GM10847 (cell line): ENCODE results near the gene JAM3.

ENCODE experiments used
- POLR2A ChIP-seq: IDR thresholded peaks from 2 replicates; pipeline ENCODE4 v1.6.1; 2011; ENCODE audit not compliant: insufficient read length; ENCODE audit errors: extremely low read depth

The JAM3 gene

DNA sequence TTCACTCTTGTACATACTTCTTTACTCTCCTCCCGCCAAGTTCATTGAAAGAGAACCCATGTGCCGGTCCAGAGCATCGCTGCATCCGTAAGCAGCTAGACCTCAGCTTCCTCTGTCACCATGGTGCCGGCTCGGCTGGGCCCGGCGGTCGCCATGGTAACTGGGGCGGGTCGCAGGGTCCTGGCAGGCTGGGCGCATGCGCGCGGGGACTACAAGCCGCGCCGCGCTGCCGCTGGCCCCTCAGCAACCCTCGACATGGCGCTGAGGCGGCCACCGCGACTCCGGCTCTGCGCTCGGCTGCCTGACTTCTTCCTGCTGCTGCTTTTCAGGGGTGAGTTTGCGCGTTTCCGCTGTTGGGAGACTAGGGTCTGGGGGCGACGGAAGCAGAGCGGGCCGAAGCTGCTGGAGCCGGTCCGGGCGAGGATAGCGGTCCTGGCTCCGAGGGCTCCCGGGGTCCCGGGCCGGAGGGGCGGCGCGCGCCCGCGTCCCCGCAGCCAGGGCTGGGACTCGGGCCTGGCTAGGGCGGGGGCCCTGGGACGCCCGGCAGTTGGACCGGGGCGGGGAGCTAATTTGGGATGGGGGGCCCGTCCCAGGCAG is at the start of gene JAM3:
TSS of gene JAM3 (plus strand) at position 244 of the 597 bp plus-strand sequence. CDS start at position 256, 12 bp downstream.
- no peak for TF ChIP-seq POLR2A

DNA sequence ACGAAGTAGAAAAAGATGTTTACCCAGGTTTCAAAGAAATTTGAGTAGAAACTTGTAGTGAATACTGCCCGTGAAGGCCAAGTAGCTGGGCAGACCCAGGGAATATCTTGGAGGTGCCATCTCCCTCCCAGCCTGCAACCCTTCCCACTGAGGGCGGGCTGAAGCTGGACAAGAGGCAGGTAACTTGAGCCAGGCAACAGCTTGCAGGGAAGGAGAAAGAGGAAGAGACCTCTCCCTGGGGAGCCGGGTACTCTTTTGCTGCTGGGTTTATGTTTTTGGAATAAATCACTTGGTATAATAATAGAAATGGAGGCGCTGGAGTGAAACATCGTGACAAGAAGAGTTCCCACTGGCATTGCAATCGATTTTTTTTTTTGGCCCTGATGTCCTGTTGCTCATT is 49.4 kb upstream of the JAM3 start:
- TF ChIP-seq POLR2A: no peak

DNA sequence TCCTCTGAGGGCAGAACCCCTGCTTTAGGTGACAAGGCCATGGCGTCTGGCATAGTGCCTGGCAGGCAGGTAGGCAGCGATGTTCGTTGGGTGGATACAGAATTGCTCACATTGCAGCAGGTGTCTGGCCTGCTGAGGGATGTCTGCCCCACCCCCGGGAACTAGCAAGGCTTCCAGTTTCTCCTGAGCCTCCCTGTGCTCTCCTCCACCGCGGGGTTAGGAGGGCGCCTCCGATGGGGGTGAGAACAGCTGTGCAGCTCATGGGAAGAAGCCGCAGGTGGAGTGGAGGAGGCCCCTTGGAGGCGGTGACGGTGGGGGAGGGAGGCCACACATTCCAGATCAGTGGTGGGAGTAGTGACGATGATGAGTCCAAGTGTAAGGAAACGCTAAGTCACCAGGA is 48.3 kb upstream of the JAM3 start:
- TF ChIP-seq POLR2A: no peak

GRCh38 chr11:134021326-134021725 is 47.5 kb upstream of the JAM3 start:
- no peak for TF ChIP-seq POLR2A

DNA sequence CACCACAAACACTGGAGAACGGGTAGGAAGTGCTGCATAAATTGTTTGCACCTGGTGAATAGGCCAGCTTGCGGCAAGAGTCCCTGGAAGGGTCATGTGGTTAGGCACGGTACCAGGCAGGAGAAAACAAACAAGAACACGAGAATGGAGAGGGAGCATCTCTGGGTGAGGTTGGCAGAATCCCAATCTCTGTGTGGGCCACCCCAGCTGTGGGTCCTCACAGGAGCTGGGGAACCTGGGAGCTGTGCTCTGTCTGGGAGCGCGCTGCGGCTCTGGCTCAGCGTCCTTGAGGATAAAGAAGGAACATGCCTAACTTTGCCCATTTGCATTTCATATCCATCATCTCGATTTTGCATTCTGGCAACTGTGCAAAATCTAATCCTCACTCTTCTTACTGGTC is 46.1 kb upstream of the JAM3 start:
- no peak for TF ChIP-seq POLR2A

- no peak for TF ChIP-seq POLR2A
Measured at GRCh38 chr11:134024420-134025081, 44.3 kb upstream of the JAM3 start.

DNA sequence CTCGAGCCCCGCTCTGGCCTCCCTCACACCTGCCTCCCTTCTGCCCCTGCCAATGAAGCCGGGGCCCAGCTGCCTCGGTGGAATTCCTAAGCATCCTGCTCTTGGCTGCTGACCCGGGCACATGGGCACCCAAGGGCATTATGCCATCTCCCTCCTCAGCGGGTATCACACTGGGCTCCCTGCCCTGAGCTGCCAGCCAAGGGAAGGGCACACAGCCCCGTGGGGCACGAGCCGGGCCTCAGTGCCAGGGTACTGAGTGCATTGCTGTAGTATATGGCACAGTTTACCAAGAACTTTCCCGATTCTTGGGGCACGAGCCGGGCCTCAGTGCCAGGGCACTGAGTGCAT is 43.8 kb upstream of the JAM3 start:
- TF ChIP-seq POLR2A: no peak

GRCh38 chr11:134026655-134027343 is 42.1 kb upstream of the JAM3 start:
- no peak for TF ChIP-seq POLR2A

- no peak for TF ChIP-seq POLR2A
Measured at GRCh38 chr11:134027671-134028070, 41.2 kb upstream of the JAM3 start.

GRCh38 chr11:134028368-134028920 is 40.4 kb upstream of the JAM3 start:
- no peak for TF ChIP-seq POLR2A

- TF ChIP-seq POLR2A: no peak
Measured at GRCh38 chr11:134030853-134031252, 38.0 kb upstream of the JAM3 start.

GRCh38 chr11:134032043-134032442 is 36.8 kb upstream of the JAM3 start:
- TF ChIP-seq POLR2A: no peak

- no peak for TF ChIP-seq POLR2A
Measured at GRCh38 chr11:134032501-134033091, 36.3 kb upstream of the JAM3 start.

- TF ChIP-seq POLR2A: no peak
Measured at GRCh38 chr11:134033276-134033675, 35.6 kb upstream of the JAM3 start.

DNA sequence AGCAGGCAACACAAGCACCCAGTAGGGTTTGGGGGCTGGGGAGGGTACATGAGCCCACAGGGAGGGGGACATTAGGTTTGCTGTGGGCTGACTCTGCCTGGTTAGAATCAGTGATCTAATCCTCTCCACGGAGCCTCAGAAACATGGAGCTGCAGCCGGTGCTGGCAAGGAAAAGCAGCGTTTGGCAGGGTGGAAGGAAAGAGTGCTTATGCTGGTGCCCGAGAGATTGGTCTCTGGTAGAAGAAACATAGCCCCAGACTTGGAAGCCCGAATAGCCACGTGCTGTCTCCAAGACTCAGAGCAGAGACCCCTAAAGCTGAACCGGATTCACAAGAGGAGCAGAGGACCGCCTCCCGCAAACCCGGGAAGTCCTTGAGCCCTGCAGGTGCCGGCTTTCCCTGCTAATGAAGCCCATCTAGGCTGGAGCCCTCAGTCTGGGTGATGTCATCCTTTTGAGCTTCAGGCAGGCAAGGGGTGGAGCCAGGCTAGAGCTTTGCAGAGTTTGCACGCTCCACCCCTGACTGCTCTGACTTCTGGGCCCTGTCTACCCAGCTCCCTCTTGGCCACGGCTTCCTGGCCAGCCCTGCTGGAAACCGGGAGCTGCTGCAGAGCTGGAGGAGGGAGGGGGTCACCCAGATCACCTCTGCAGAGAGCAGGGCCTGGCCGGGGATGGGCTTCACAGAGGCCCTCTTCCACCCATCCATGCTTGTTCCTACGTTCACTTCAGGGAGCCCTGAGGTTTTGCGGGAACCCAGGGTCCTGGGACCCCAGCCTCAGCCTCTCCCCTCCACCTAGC is 35.0 kb upstream of the JAM3 start:
- no peak for TF ChIP-seq POLR2A
